CD4-positive, alpha-beta T cell treated with Interleukin-15 for 1 hour (primary cell): ENCODE results near the gene PPDPF.

Experiments
- DNase-seq: peaks from one replicate; pipeline ENCODE4 v3.0.0-alpha.2; 2020

PPDPF gene

GRCh38 chr20:63487781-63488241, 32.8 kb upstream of the PPDPF start:
- DNase-seq: no peak

- no peak for DNase-seq
Measured at GRCh38 chr20:63488315-63489251, 32.0 kb upstream of the PPDPF start.

- DNase-seq: no peak
Measured at GRCh38 chr20:63490416-63490815, 30.1 kb upstream of the PPDPF start.

GRCh38 chr20:63491078-63491477, 29.5 kb upstream of the PPDPF start:
- no peak for DNase-seq

GRCh38 chr20:63491635-63492230, 28.8 kb upstream of the PPDPF start:
- DNase-seq: no peak

GRCh38 chr20:63492518-63492917, 28.0 kb upstream of the PPDPF start:
- DNase-seq: no peak

- DNase-seq: no peak
Measured at GRCh38 chr20:63492982-63493381, 27.6 kb upstream of the PPDPF start.

GRCh38 chr20:63493563-63494020, 27.0 kb upstream of the PPDPF start:
- no peak for DNase-seq

GRCh38 chr20:63494084-63494419, 26.5 kb upstream of the PPDPF start:
- DNase-seq: no peak

GRCh38 chr20:63494420-63495166, 26.0 kb upstream of the PPDPF start:
- no peak for DNase-seq

GRCh38 chr20:63495167-63495720, 25.3 kb upstream of the PPDPF start:
- DNase-seq: no peak

- DNase-seq: peak; percentile 72
Measured at GRCh38 chr20:63495741-63496595, 24.6 kb upstream of the PPDPF start.

GRCh38 chr20:63496596-63497120, 23.9 kb upstream of the PPDPF start:
- DNase-seq: no peak

- no peak for DNase-seq
Measured at GRCh38 chr20:63497138-63497945, 23.2 kb upstream of the PPDPF start.

GRCh38 chr20:63497946-63498935, 22.3 kb upstream of the PPDPF start:
- DNase-seq: no peak

GRCh38 chr20:63498960-63499337, 21.6 kb upstream of the PPDPF start, which contains the start of gene EEF1A2:
Gene EEF1A2 (minus strand): TSS chr20:63499083. CDS start chr20:63497763, 1,320 bp downstream.
- DNase-seq: peak; percentile 68

GRCh38 chr20:63499338-63499969, 21.1 kb upstream of the PPDPF start:
- no peak for DNase-seq

- no peak for DNase-seq
Measured at GRCh38 chr20:63500151-63500901, 20.2 kb upstream of the PPDPF start.
